GM12878 (cell line): ENCODE data around the gene CACFD1. TPM values are rescaled to one million over a fixed set of nuclear protein-coding genes. Genes with fewer than 3 reads are reported as not detected.

ENCODE experiments used
- ATAC-seq: fragments of 200-7000 bp; cut with Tn5 transposase; 3 replicates; pipeline ENCODE4 v1.9.1; 2020; ENCODE audit warnings: mild to moderate bottlenecking, moderate library complexity
- BruUV-seq: library from RNA; stranded (reverse); fragments of 400-500 nt; replicated peaks from 2 replicates; lab custom pipeline; 2021; lab: Mats Ljungman, UMichigan
- CTCF ChIA-PET: fragments of 300-600 bp; sonication (Branson Sonifier 250); formaldehyde crosslinking; extraction: SDS; loops from one replicate; lab custom pipeline; 2021; ENCODE audit warnings: inconsistent platforms; lab: Yijun Ruan, JAX
- POLR2A ChIA-PET: fragments of 350-600 bp; formaldehyde crosslinking; extraction: SDS; loops from one replicate; lab custom pipeline; 2021; ENCODE audit warnings: inconsistent platforms; lab: Charles Lee
- RAD21 ChIA-PET: fragments of 300-600 bp; sonication (Branson Sonifier 250); formaldehyde crosslinking; loops from one replicate; lab custom pipeline; 2023; ENCODE audit warnings: antibody characterized with exemption; ENCODE audit not compliant: unreplicated experiment; lab: Charles Lee
- SMC1A ChIA-PET: fragments of 300-600 bp; sonication (Branson Sonifier 250); formaldehyde crosslinking; loops from one replicate; lab custom pipeline; 2023; ENCODE audit not compliant: unreplicated experiment, uncharacterized antibody; lab: Charles Lee
- DNase-seq: peaks from one replicate; pipeline ENCODE4 v3.0.0-alpha.2; 2011; ENCODE audit warnings: low read depth, low spot score
- FAIRE-seq: peaks from 3 replicates; lab custom pipeline; 2011; peaks lifted over from hg19 to GRCh38; lab: Jason Lieb, UNC
- H2AFZ ChIP-seq: 2 replicates; pipeline ENCODE4 v1.6.0; 2011; ENCODE audit warnings: low read depth, low read length, control low read depth; ENCODE audit not compliant: control insufficient read depth
- H3K27ac ChIP-seq: 2 replicates; pipeline ENCODE4 v1.5.1; 2011; ENCODE audit warnings: control low read depth; ENCODE audit not compliant: control insufficient read depth, insufficient read depth
- H3K27me3 ChIP-seq, 2 experiments: replicated peaks in 1 of 2; 2 replicates each; pipeline versions ENCODE4 v1.6.0 to v1.6.1; 2011; ENCODE audit warnings: low read length in 1 of 2; ENCODE audit not compliant: control insufficient read depth in 2 of 2, insufficient read depth in 2 of 2
- H3K36me3 ChIP-seq, 2 experiments: 2 replicates each; pipeline ENCODE4 v1.5.1; 2011; ENCODE audit warnings: low read length in 1 of 2; ENCODE audit not compliant: control insufficient read depth in 2 of 2, insufficient read depth in 2 of 2
- H3K4me1 ChIP-seq: 2 replicates; pipeline ENCODE4 v1.6.1; 2011; ENCODE audit warnings: mild to moderate bottlenecking, low read length, moderate library complexity, mixed read lengths; ENCODE audit not compliant: control insufficient read depth, insufficient read depth
- H3K4me2 ChIP-seq: 2 replicates; pipeline ENCODE4 v1.6.0; 2011; ENCODE audit warnings: control low read depth; ENCODE audit not compliant: control insufficient read depth, insufficient read depth
- H3K4me3 ChIP-seq: fragments of 200-600 bp; sonication (generic); 2 replicates; pipeline ENCODE4 v1.5.1; 2016
- H3K79me2 ChIP-seq: 2 replicates; pipeline ENCODE4 v1.6.0; 2011; ENCODE audit warnings: low read length; ENCODE audit not compliant: control insufficient read depth, insufficient read depth
- H3K9ac ChIP-seq: 2 replicates; pipeline ENCODE4 v1.8.0; 2011; ENCODE audit warnings: low read length, control low read depth, mixed read lengths; ENCODE audit not compliant: control insufficient read depth, insufficient read depth
- H3K9me3 ChIP-seq: replicated peaks from 3 replicates; pipeline ENCODE4 v1.5.1; 2011; ENCODE audit warnings: mild to moderate bottlenecking, low read length; ENCODE audit not compliant: control insufficient read depth, insufficient read depth
- H4K20me1 ChIP-seq: 2 replicates; pipeline ENCODE4 v1.6.0; 2011; ENCODE audit not compliant: control insufficient read depth, insufficient read depth
- BHLHE40 ChIP-seq, 2 experiments: fragments of 450-650 bp in 1 of 2; IDR thresholded peaks; 2 replicates each; pipeline ENCODE4 v1.6.1; 2011 to 2017; ENCODE audit warnings: low read depth in 2 of 2, borderline replicate concordance in 1 of 2, improper control_type of control experiment in 1 of 2, low read length in 1 of 2, mild to moderate bottlenecking in 1 of 2
- CBX5 ChIP-seq: sonication (generic); IDR thresholded peaks from 2 replicates; pipeline ENCODE4 v1.6.1; 2016; ENCODE audit warnings: low read depth, moderate library complexity, mild to moderate bottlenecking, inconsistent platforms
- CREB1 ChIP-seq: IDR thresholded peaks from 2 replicates; pipeline ENCODE4 v1.6.1; 2012; ENCODE audit warnings: low read depth, mild to moderate bottlenecking, inconsistent platforms
- EP300 ChIP-seq, 2 experiments: fragments of 150-350 bp in 1 of 2; IDR thresholded peaks; 2 replicates each; pipeline ENCODE4 v1.6.1; 2011 to 2012; ENCODE audit warnings: low read depth in 2 of 2, low read length in 2 of 2, borderline replicate concordance in 1 of 2, improper control_type of control experiment in 1 of 2, inconsistent platforms in 1 of 2; ENCODE audit not compliant: control insufficient read depth in 1 of 2
- MXI1 ChIP-seq: fragments of 150-350 bp; IDR thresholded peaks from 2 replicates; pipeline ENCODE4 v1.6.1; 2011; ENCODE audit warnings: low read depth, mild to moderate bottlenecking, inconsistent platforms, low read length, improper control_type of control experiment
- NFYB ChIP-seq: IDR thresholded peaks from 2 replicates; pipeline ENCODE4 v1.6.1; 2011; ENCODE audit warnings: low read depth, mild to moderate bottlenecking, low read length, improper control_type of control experiment, moderate library complexity; ENCODE audit not compliant: insufficient read depth
- POLR2A ChIP-seq: IDR thresholded peaks from 2 replicates; pipeline ENCODE4 v1.6.1; 2011; ENCODE audit warnings: low read depth, mild to moderate bottlenecking, low read length
- RFX5 ChIP-seq: IDR thresholded peaks from 2 replicates; pipeline ENCODE4 v1.6.1; 2011; ENCODE audit warnings: low read depth, low read length, improper control_type of control experiment
- SRF ChIP-seq, 2 experiments: IDR thresholded peaks; 2 replicates each; pipeline ENCODE4 v1.6.1; 2011; ENCODE audit warnings: low read depth in 2 of 2, low read length in 2 of 2, mild to moderate bottlenecking in 1 of 2, moderate library complexity in 1 of 2
- WGBS: methylation state at CpG from one replicate; pipeline ENCODE4 v1.1.6; 2016; ENCODE audit warnings: low lambda C conversion rate; ENCODE audit not compliant: insufficient replicate concordance, insufficient coverage; ENCODE audit errors: missing lambda C conversion rate; 5-methylcytosine and 5-hydroxymethylcytosine counted together
- in situ Hi-C: fragments of 300-500 bp; cut with MboI; formaldehyde crosslinking; loops from 9 replicates; pipeline ENCODE4 v1.14.3; 2018; ENCODE audit warnings: mixed read lengths
- intact Hi-C: fragments of 100-400 bp; cut with micrococcal nuclease; formaldehyde crosslinking; loops from one replicate; pipeline ENCODE4 v1.14.2; 2022; ENCODE audit not compliant: unreplicated experiment
- polyA plus RNA-seq, 11 experiments: library from polyadenylated mRNA; depleted of rRNA in 4 of 11; unstranded in 6 of 11; stranded (reverse) in 5 of 11; fragments of >200 nt; fragmentation: Nextera tagmentation in 4 of 11; fragmentation: Illumina TruSeq in 1 of 11; extraction: Ambion mirVana in 4 of 11; extraction: Trizol in 1 of 11; gene quantifications; 1 replicate in 1 of 11; 2 replicates in 10 of 11; pipeline versions ENCODE4 v1.2.1 to v1.2.3, GENCODE V29; 2011 to 2016; ENCODE audit warnings: inconsistent platforms in 2 of 11, missing spikeins in 2 of 11, low read depth in 1 of 11
- total RNA-seq, 4 experiments: library from RNA; depleted of rRNA in 3 of 4; stranded (reverse); fragments of >200 nt in 3 of 4; fragmentation: Illumina TruSeq in 1 of 4; extraction: Trizol in 1 of 4; gene quantifications; 2 replicates each; pipeline versions ENCODE4 v1.2.1 to v1.2.3, GENCODE V29; 2013 to 2021
- TF ChIP-seq, protein P1 (sequence below): IDR thresholded peaks from 2 replicates; pipeline ENCODE4 v1.6.1; 2011; ENCODE audit warnings: low read depth, mild to moderate bottlenecking, low read length, moderate library complexity, borderline replicate concordance; ENCODE audit errors: extremely low read depth
- TF ChIP-seq, protein P2 (sequence below): IDR thresholded peaks from 2 replicates; pipeline ENCODE4 v1.6.1; 2011; ENCODE audit warnings: borderline replicate concordance, low read depth, mild to moderate bottlenecking, moderate library complexity, mixed read lengths, low read length; ENCODE audit not compliant: insufficient read depth; ENCODE audit errors: extremely low read length

The CACFD1 gene
- total and polyA plus RNA-seq, 10 of the 15 experiments (the other 5 are each of a cell fraction or from before 2014, with no cell fraction given): 0.09 to 5.8 (median 1.4) TPM; not detected in 1

DNA sequence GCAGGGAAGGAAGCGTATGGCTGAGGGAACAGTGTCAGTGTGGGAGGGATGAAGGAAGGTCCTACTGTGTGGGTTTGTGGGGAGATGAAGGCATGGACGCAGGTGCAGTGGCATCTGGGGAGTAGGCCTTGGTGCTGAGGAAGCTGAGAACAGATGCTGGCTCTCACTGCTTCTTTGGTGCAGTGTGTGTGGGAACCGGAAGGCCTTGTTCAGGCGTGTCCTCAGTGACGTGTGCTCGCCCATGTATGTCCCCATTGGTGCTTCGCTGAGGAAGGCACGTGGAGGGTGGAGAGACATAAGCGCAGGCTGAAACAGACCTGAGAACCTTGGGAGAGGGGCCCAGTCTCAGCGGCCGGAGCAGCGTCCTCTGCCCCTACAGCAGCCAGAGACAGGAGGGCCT lies 18.9 kb upstream of the CACFD1 start:
- no peaks in the 10 kb centered on the region for H3K9me3 ChIP-seq
- ATAC-seq (peak; percentile 22), DNase-seq (no peak), FAIRE-seq (no peak)
- peak overlapping the region; percentile 13; the same call in 1 of the 2 replicates for H2AFZ ChIP-seq
- no peaks in the 10 kb centered on the region for H4K20me1 ChIP-seq
- H3K27me3 ChIP-seq: peaks cover 0 to under 1% of the 10 kb centered on the region in 2 experiments; a peak in 2 of 4 replicates
- H3K4me2 ChIP-seq: no peak overlapping the region
- H3K36me3 ChIP-seq: no peaks in the 10 kb centered on the region
- H3K79me2 ChIP-seq: no peaks in the 10 kb centered on the region
- peaks cover 4% of the 10 kb centered on the region; the same call in 1 of the 2 replicates for H3K4me1 ChIP-seq
- RAD21 ChIA-PET: no interaction called here
- H3K27ac ChIP-seq: no peak overlapping the region
- TF ChIP-seq, protein P1, sequence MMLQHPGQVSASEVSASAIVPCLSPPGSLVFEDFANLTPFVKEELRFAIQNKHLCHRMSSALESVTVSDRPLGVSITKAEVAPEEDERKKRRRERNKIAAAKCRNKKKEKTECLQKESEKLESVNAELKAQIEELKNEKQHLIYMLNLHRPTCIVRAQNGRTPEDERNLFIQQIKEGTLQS: no peak
- TF ChIP-seq SRF (IDR thresholded peaks at IDR 0.05; ENCODE audit: low read depth in 2 of 2, low read length in 2 of 2) (peak; percentile 86 to 90), EP300 (IDR thresholded peaks at IDR 0.05; ENCODE audit: borderline replicate concordance in 1 of 2, control insufficient read depth in 1 of 2, low read depth in 2 of 2, low read length in 2 of 2) (no peak), BHLHE40 (IDR thresholded peaks at IDR 0.05; ENCODE audit: borderline replicate concordance in 1 of 2, low read depth in 2 of 2, low read length in 1 of 2) (peak; percentile 44 to 49; a peak in 1 of 4 replicates), NFYB (0 out of 2 replicates have a peak, but pooled peaks have one; percentile 16), RFX5 (no peak), POLR2A (peak; percentile 33; the same call in 1 of the 2 replicates), CREB1 (peak; percentile 77), CBX5 (no peak), MXI1 (no peak)
- TF ChIP-seq, protein P2, sequence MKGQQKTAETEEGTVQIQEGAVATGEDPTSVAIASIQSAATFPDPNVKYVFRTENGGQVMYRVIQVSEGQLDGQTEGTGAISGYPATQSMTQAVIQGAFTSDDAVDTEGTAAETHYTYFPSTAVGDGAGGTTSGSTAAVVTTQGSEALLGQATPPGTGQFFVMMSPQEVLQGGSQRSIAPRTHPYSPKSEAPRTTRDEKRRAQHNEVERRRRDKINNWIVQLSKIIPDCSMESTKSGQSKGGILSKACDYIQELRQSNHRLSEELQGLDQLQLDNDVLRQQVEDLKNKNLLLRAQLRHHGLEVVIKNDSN: peak; percentile 29
- no TSS peak for BruUV-seq
- H3K9ac ChIP-seq: no peak overlapping the region
- SMC1A ChIA-PET: no interaction called here
- intact Hi-C loops (no loop called here), in situ Hi-C loops (no loop called here)
- no peak overlapping the region for H3K4me3 ChIP-seq
- POLR2A ChIA-PET: no interaction called here
- CTCF ChIA-PET: interaction anchor here (1.4 kb wide), 1 partner anchor 46 kb away, joined by 4 read pairs; no protein-coding TSS in a partner anchor
- 56% methylated on average over 10 of the region's 12 CpGs for WGBS
